Measurements from ENCODE around the gene GRM5.

DNA sequence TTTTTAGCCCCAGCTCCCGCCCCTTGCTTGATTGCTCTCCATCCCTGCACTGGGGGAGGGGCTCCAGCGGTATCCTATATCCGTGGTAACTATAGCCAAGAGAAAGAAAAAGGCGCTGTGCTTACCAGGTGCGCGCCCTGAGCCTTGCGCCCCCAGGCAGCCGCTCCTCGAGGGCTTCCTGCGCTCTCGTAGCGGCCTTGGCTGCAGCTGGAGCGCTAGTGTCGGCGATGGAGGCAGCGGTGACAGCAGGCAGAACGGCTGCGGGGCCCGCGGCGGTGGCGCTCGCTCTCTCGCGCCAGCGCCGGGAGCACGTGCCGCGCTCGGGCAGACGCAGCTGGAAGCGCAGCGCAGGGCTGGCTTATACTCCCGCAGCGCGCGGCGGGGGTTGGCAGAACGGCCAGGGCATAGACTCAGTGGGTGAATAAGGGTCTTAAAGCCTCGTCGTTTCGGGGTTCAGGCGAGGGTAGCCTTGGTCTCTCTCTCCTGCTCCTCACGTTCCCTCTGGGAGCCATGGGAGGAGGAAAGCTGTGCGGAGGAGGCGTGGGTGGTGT lies at the start of gene GRM5:
- TF ChIP-seq, protein P1, sequence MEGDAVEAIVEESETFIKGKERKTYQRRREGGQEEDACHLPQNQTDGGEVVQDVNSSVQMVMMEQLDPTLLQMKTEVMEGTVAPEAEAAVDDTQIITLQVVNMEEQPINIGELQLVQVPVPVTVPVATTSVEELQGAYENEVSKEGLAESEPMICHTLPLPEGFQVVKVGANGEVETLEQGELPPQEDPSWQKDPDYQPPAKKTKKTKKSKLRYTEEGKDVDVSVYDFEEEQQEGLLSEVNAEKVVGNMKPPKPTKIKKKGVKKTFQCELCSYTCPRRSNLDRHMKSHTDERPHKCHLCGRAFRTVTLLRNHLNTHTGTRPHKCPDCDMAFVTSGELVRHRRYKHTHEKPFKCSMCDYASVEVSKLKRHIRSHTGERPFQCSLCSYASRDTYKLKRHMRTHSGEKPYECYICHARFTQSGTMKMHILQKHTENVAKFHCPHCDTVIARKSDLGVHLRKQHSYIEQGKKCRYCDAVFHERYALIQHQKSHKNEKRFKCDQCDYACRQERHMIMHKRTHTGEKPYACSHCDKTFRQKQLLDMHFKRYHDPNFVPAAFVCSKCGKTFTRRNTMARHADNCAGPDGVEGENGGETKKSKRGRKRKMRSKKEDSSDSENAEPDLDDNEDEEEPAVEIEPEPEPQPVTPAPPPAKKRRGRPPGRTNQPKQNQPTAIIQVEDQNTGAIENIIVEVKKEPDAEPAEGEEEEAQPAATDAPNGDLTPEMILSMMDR (IDR thresholded peaks at IDR 0.05): peak; percentile 11
- TF ChIP-seq EZH2 (IDR thresholded peaks at IDR 0.05) (peak; percentile 76), EZH2phosphoT487 (IDR thresholded peaks at IDR 0.05) (peak; percentile 62)

Measured in neural progenitor cell (in vitro differentiated cells).